Measurements from ENCODE around the gene OSTM1. TPM values are rescaled to one million over a fixed set of nuclear protein-coding genes. Genes with fewer than 3 reads are reported as not detected.

OSTM1 gene
- total and polyA plus RNA-seq, 2 donors (not counting 1 experiment from before 2014, with no cell fraction given): 6.2 to 41.7 TPM

DNA sequence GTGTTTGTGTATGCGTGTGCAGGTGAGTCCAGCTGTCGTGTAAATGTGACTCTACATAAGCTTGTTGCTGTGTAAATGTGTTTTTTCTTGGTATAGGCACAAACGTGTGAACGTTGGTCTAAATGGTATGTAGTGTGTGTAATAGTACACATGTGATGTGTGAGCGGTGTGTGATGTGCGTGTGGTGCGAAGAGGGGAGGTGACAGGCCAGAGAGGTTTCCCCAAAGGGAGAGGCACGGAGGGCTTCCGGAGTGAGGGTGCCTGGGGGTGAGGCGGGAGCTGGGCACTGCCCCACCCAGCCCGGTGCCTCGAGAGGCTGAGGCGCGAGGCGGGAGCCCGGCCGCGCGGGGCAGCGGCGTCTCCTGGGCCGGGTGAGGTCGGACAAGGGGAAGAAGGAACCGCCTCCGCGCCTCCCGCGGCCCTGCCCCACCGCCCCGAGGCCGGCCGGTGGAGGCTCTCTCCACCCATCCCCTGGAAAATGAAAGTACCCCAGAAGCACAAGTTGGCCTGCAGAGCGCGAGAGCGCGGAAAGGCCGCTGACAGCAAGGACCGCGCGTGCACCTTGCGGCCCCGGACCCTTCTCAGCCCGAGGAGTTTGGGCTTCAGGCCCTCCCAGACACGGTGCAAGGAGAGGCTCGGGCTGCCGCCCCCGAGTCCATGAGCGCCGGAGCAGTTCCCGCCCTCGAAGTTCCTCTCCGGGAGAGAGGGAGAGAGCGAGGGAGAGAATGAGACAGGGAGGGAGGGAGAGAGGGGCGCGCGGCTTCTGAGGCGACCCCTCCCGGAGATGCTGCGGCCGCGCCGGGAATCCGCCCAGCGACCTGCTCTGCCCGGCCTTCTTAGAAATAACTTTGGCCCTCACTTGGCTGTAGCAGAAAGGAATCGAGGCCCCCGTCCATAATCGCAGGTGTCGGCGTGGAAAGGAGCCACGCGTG, 43.2 kb upstream of the OSTM1 start:
- H3K9me3 ChIP-seq (ENCODE audit: control extremely low read depth in 1 of 3, control insufficient read depth in 2 of 3, insufficient read depth in 1 of 3, low read length in 2 of 3): peaks cover 0 to 40% (median 0%) of the 10 kb centered on the region in 3 donors
- H3K4me1 ChIP-seq (ENCODE audit: control insufficient read depth in 2 of 2, insufficient read depth in 2 of 2, low read length in 2 of 2): peaks cover 62 to 65% of the 10 kb centered on the region in 2 donors
- peaks cover 82% of the 10 kb centered on the region for H3K27me3 Mint-ChIP-seq
- intact Hi-C loops (cut with micrococcal nuclease): loop anchor here (2.0 to 10.0 kb wide), 6 partner anchors 17 to 975 kb away; partner anchors contain the start of genes OSTM1, SESN1 and SNX3
- H3K4me1 Mint-ChIP-seq: peaks cover 59% of the 10 kb centered on the region
- H3K79me2 ChIP-seq (ENCODE audit: control insufficient read depth, insufficient read depth, low read length): no peaks in the 10 kb centered on the region
- H3K27ac ChIP-seq (ENCODE audit: low read length in 2 of 2): no peak overlapping the region
- peak; percentile 56 for ATAC-seq (ENCODE audit: low read depth)
- H2AFZ ChIP-seq (ENCODE audit: insufficient read depth, low read depth, low read length, poor library complexity, severe bottlenecking): peak overlapping the region; percentile 67
- H3K9ac ChIP-seq (ENCODE audit: low read length): peak overlapping the region; percentile 80
- WGBS (ENCODE audit: insufficient coverage): under 1% methylated on average over 67 of the region's 72 CpGs
- H3K4me2 ChIP-seq (replicated peaks; ENCODE audit: low read depth, low read length, poor library complexity, severe bottlenecking): peak overlapping the region; percentile 97
- peak overlapping the region; percentile 23 for H3K27ac Mint-ChIP-seq
- H3K27me3 ChIP-seq (replicated peaks in 1 of 4; ENCODE audit: control extremely low read depth in 1 of 4, control insufficient read depth in 3 of 4, insufficient read depth in 4 of 4, low read length in 3 of 4): peaks cover 0 to 93% (median 72%) of the 10 kb centered on the region in 4 experiments
- DNase-seq: peak; percentile 74
- ChIA-PET POLR2A (no interaction called here), CTCF (interaction anchor here (0.6 to 1.8 kb wide), 4 partner anchors 50 to 406 kb away, joined by 3 to 9 read pairs (median 4); no protein-coding TSS in a partner anchor)
- H4K20me1 ChIP-seq (ENCODE audit: control insufficient read depth, insufficient read depth, low read length, poor library complexity, severe bottlenecking): peaks cover 15% of the 10 kb centered on the region
- TF ChIP-seq, protein P1, sequence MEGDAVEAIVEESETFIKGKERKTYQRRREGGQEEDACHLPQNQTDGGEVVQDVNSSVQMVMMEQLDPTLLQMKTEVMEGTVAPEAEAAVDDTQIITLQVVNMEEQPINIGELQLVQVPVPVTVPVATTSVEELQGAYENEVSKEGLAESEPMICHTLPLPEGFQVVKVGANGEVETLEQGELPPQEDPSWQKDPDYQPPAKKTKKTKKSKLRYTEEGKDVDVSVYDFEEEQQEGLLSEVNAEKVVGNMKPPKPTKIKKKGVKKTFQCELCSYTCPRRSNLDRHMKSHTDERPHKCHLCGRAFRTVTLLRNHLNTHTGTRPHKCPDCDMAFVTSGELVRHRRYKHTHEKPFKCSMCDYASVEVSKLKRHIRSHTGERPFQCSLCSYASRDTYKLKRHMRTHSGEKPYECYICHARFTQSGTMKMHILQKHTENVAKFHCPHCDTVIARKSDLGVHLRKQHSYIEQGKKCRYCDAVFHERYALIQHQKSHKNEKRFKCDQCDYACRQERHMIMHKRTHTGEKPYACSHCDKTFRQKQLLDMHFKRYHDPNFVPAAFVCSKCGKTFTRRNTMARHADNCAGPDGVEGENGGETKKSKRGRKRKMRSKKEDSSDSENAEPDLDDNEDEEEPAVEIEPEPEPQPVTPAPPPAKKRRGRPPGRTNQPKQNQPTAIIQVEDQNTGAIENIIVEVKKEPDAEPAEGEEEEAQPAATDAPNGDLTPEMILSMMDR (IDR thresholded peaks at IDR 0.05): no peak
- TF ChIP-seq EZH2 (IDR thresholded peaks at IDR 0.05; ENCODE audit: borderline replicate concordance, insufficient read depth, low read depth, low read length, poor library complexity, severe bottlenecking): peak; percentile 100
- H3K36me3 ChIP-seq (replicated peaks in 1 of 2; ENCODE audit: control extremely low read depth in 1 of 2, control insufficient read depth in 1 of 2, extremely low read depth in 1 of 2, insufficient read depth in 2 of 2, low read length in 1 of 2): no peaks in the 10 kb centered on the region
- peak overlapping the region; percentile 91 for H3K4me3 Mint-ChIP-seq
- H3K4me3 ChIP-seq (ENCODE audit: control extremely low read depth in 1 of 5, extremely low read depth in 1 of 5, insufficient read depth in 1 of 5, low read depth in 2 of 5, low read length in 4 of 5): peak overlapping the region; percentile 39 to 75 (median 69)
- H3K9me3 Mint-ChIP-seq (ENCODE audit: insufficient read depth): no peaks in the 10 kb centered on the region

Data from B cell (primary cell).